ENCODE measurements around the gene BFSP2.

- TF ChIP-seq POLR2A (IDR thresholded peaks at IDR 0.05), result no peak
- TF ChIP-seq, protein P1, sequence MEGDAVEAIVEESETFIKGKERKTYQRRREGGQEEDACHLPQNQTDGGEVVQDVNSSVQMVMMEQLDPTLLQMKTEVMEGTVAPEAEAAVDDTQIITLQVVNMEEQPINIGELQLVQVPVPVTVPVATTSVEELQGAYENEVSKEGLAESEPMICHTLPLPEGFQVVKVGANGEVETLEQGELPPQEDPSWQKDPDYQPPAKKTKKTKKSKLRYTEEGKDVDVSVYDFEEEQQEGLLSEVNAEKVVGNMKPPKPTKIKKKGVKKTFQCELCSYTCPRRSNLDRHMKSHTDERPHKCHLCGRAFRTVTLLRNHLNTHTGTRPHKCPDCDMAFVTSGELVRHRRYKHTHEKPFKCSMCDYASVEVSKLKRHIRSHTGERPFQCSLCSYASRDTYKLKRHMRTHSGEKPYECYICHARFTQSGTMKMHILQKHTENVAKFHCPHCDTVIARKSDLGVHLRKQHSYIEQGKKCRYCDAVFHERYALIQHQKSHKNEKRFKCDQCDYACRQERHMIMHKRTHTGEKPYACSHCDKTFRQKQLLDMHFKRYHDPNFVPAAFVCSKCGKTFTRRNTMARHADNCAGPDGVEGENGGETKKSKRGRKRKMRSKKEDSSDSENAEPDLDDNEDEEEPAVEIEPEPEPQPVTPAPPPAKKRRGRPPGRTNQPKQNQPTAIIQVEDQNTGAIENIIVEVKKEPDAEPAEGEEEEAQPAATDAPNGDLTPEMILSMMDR (IDR thresholded peaks at IDR 0.05), result no peak
These were observed 26.0 kb downstream of the BFSP2 start for GRCh38 chr3:133425898-133426297.
